ENCODE data around the gene GRXCR2.
"Not testable (repeated sequence)": the region's sequence is repeated elsewhere in the genome, so short reads cannot be mapped to it uniquely, and the experiment has no call there.

Gene GRXCR2, protein sequence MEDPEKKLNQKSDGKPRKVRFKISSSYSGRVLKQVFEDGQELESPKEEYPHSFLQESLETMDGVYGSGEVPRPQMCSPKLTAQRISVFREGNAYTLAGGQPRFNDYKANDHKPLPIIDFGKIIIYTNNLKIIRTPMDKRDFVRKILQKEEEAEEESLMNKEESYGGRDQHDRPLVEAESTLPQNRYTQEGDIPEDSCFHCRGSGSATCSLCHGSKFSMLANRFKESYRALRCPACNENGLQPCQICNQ

DNA sequence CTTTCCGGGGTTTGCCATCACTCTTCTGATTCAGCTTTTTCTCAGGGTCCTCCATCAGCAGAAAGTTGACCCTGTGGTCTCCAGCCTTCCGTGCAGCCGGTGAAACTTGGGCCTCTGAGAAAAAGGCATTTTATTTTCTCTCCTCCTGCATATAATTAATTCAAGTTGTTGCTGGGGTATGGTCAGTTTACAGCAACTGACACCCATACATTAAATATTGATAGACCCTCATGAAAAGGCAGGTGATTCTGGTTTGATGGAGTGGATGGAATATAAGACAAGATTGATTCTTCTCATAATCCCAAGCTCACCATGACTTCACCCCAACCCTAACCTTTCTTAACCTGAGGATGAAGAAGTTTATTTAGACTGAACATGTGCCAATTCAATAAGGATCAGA, at the start of gene GRXCR2:
GRXCR2 (minus strand) TSS at position 101 of the 400 bp plus-strand sequence; CDS start at position 55, 46 bp downstream.
- DNase-seq, result no peak

DNA sequence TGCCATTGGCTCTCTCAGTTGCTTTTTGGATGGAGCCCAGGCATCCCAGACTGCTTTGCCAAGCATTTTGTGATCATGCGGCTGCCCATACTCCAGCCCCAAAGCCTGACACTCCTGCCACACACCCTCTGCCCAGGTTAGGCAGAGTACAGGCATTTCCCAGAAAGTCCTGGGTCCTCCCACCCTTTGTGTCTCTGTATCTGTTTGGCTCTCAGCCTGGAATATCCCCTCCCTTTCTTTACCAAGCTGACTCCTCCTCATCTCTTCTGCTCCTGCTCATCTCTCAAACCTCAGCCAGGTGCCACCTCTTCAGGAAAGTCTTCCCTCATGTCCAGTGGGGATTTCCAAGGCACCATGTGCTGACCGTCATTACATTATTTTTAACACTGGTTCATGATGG, 49.2 kb upstream of the GRXCR2 start:
- DNase-seq, result no peak

DNA sequence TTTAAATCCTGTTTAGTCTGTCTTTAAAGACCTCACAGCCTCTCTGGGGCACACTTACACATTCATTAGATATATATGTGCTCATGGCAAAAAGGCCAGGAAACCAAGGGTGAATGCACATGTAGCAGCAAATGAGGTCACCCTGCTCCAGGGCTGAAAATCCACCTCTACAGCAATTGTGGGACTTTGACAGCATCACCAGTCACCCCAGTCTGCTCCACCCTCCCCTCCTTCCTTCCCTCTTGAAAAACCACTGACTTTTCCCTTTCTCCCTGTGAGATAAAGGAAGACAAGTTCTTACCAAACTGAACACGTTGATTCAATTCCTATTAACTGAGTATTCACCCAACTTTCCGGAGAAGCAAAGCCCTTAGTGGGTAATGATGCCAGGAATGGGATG, 48.4 kb upstream of the GRXCR2 start:
- DNase-seq, result no peak

DNA sequence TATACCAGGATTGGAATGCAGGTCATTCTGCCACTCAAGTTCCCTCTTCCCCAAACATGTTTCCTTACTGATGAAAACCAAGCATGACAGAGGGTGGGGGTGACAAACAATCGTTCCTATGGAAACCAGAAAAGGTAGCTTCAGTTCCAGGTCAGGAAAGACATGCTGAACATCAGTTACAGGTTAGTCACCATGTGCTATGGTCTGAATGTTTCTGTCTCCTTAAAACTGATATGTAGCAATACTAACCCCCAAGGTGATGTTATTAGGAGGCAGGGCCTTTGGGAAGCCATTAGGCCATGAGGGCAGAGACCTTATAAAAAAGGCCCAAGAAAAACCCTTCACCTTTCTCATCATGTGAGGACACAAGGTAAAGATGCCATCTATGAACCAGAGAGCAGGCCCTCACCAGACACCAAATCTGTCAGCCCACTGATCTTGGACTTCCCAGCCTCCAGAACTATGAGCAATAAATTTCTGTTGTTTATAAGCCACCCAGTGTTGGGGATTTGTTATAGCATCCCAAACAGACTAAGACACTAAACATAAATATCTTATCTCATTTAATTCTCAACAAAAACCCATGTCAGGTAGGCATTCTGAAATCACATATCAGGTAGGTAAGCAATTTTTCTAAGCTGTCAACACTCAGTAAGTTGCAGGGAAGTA, 47.9 kb upstream of the GRXCR2 start:
- DNase-seq, result no peak

DNA sequence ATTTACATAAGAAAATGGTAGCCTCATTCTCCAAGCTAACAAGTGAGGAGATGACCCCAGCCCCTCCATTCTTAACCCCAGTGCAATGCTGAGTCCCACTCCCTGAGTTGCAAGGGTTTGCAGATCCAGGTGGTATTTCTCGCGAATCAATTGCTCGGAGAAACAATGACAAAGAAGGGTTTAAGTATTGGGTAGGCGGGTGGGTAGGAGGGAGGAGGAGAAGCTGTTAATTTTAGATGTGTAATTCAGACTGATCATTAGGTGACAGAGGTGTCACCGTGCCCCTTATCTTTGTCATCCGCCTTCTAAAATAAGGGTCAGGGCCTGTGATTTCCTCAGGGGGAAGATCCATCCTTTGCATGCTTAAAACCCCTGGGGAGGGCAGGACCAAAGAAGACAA, 46.6 kb upstream of the GRXCR2 start:
- DNase-seq, result no peak

DNA sequence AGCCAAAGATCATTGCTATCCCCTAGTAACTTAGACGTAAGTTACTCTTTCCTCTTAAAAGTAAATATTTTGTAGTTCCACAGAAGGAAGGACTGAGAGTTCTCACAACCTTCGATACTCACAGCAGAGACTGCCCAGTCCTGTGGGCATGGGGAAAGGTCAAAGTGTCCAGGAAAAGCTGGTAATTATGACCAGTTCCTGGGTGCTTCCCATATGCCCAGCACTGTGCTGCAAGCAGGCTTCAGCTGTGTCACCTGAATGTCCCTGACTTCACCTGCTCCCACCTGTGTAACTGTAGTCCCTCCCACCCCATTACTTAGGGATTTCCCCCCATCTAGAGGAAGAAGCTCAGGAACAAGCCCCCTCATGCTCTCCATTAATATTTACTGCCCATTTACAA, 45.6 kb upstream of the GRXCR2 start:
- no peak for DNase-seq

DNA sequence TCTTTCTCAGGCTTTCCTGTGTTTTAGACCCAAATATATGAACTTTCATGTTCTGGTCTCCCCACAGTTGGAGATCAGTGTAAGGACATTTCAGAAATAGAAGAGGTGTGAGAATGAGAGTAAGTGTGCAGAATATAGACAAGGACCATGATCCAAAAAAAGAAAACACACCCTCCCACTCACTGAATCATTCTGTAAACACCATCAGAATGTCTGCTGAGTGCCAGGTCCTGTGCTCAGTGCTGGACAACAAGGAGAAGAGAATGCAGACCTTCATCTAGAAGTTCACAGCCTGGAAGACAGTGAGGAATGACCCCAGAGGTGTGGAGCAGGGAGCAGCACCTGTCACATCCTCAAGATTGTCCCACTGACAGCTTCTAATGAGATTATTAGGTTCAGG, 44.5 kb upstream of the GRXCR2 start:
- DNase-seq, result no peak

DNA sequence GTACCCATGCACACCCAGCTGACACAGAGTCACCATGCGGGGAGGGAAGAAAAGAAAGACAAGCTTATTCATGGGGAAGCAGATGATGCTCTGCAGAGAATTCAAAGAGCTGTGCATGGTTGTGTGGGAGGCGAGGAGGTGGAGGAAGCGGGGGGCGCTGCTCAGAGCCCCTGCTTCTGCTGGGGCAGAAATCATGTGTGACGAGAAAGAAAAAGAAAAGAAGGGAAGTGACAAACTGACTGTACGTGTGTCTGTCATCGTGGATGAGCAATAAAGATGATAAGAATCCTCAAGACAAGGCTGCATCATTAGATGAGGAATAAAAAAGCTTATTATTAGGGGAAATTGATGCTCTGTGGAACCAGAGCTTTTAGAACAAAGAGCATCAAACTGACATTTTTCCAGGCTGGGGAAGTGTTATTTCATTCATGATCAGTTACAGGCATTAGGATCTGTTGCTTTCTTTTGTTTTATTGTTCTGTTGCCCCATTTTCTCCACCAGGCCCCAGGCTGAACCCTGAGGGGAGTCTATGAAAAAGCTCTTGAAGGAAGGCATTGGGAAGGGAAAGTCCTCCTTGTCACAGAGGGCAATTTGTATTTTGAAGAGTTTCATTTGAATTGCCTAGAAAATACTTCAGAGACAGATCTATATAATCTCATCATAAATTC, 43.3 kb upstream of the GRXCR2 start:
- DNase-seq, result no peak

DNA sequence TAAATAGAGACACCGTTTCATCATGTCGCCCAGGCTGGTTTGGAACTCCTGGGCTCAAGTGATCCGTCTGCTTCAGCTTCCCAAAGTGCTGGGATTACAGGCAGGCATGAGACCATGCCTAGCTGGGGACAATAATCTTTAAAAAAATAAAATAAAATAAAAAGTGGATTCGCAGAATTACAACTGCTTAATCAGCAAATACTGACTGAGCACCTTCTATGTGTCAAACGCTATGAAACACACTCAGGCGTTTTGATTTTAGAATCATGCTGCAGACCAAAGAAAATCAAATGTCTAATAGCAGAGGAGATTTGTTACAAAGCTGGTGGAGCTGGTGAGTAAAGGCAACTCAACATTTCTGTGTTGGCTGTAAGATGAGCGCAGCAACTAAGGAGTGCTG, 40.9 kb upstream of the GRXCR2 start:
- no peak for DNase-seq

DNA sequence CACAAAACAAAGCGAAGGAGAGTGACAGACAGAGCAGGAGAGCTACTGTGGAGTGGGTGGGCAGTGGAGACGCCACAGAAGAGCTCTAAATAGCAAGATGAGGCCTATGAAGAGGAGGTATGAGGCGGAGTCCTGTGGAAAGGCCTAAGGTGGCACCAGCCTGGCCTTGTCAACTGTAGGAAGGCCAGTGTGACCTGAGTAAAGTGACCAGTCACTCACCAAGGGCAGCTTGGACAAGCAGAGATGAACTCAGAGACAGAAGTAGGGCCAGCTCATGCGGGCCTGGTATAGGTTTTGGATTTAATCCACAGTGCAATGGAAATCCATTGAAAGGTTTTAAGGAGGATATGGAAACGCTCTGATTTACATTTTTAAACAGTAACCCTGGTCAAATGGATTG, 39.8 kb upstream of the GRXCR2 start:
- DNase-seq, result no peak

DNA sequence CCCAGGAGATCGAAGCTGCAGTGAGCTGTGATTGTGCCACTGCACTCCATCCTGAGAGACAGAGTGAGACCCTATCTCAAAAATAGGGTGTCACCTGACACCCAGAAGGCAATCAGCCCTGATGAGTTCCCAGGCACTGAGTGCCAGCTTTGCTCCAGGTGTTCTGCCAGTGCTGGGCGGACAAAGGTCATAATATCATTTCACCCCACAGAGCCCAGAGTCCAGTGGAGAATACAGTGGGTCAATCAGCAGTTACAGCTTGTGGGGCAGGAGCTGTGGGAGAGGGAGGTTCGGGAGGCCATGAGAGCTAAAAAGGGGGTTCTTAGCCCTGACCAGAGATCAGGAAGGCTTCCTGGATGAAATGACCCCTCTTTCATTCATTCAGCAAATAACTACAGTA, 39.2 kb upstream of the GRXCR2 start:
- DNase-seq, result no peak

DNA sequence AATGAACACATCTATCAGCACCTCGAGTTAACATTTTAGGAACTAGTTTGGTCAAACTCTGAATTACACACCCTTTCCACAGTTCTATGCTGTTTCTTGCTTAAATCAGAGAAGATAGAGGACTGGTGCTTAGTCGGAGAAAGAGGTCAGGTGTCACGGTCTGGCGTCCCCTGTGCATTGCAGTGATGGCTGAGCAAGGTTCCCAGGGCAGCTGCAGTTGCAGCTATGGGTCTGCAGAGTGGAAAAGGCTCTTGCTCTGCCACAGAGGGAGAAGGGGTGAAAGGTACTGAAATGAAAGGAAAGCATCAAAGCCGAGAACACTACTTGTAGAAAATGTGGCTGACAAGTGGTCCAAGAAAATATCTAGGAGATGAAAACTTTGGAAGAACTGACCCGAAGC, 38.4 kb upstream of the GRXCR2 start:
- no peak for DNase-seq

DNA sequence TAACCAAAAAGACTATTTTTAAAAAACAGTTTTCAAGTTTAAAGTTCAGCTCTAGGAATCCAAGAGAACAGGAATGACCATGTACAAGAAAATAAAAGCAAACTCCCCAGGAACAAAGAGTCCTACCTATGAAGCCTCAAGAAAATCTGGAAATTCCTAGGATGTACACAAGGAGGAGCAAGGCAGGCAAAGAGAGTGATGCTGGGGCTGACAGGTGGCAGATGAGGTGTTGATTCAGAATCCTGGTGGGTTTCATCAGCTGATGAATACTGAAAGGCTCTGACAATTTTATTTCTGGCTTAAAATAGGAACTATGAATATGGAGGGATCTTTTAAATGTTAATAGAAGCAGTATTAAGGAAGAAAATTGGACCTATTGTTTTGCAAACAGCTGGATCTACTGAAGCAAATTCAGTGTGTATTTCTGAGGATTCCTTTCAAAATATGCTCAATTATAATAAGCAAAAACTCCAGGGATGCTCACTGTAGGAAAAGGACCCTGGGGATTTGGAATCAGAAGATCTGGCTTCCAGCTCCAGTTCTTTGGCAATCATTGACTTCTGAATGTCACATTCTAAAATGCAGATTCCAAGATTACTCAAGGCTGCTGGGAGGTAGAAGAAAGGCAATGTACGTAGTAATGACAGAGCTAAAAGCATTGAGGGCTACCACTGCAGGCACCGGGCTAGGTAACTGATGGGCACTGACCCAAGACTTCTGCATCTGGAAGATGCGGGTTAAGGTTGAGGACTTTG, 35.6 kb upstream of the GRXCR2 start:
- DNase-seq, result no peak

DNA sequence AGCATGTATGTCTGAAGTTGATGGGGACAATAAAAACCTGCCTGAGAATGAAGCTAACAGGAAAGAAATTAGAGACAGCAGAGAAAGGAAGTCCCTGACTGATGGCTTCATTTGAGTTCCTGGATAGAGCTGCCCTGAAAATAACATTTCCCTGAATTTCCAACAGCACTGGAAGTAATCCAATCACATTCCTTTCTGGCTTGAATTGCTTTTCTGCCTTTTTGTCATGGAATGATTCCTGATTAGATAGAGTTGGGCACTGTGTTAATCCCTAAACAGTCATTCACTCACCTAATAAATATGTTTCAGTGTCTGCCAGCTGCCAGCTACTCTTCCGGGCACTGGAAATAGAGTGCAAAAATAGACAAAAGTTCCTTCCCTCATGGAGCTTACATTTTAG, 33.6 kb upstream of the GRXCR2 start:
- DNase-seq, result no peak

DNA sequence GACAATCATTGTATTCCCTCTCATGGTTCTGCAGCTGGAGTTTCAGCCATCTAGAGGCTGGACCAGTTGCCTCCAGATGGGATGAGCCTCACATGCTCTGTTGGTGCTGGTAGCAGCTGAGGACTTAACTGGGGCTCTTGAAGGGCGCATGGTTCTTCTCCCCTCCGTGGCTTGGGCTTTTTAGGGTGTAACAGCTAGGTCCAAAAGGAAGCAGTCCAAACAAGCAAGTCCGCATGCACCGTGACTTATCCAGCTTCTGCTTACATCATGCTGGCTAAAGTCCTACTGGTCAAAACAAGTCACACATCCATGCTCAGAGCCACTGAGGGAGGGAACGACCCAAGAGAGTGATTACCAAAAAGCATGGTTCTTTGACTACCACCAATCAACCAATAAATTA, 31.9 kb upstream of the GRXCR2 start:
- DNase-seq, result no peak

DNA sequence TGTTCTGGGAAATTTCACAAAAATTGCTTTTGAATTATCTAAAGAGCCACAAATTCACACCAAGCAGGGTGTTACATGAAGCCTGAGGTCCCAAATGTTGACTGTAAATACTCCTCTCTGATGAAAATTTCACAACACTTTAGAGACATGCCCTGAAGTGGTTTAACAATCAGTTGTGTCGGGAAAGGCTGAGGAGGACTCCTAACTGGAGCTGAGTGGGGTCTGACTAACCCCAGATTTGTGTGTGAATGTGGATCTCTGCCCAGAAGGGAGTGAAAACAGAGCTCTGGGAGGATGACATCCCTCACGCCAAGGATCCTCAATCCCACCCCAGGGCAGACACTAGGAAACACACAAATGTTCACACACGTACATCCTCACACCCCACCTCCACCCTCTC, 31.1 kb upstream of the GRXCR2 start:
- DNase-seq, result no peak

DNA sequence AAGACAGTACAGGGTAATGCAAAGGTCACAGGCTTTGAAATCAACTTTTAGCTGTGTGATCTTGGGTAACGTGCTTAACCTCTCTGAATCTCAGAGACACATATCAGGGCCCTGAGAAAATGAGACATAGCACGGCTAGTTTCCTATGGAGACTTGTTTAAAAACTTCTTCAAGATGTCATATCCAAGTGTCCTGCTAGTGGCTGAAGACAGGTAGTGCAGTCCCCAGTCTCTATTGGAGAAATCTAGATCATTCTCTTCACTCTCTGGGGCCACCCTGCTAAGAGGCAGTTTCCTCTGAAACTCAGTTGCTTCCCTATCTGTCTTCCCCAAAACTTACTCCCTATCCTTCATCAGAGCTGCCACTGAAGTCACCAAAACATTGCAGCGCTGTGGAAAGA, 30.3 kb upstream of the GRXCR2 start:
- no peak for DNase-seq

DNA sequence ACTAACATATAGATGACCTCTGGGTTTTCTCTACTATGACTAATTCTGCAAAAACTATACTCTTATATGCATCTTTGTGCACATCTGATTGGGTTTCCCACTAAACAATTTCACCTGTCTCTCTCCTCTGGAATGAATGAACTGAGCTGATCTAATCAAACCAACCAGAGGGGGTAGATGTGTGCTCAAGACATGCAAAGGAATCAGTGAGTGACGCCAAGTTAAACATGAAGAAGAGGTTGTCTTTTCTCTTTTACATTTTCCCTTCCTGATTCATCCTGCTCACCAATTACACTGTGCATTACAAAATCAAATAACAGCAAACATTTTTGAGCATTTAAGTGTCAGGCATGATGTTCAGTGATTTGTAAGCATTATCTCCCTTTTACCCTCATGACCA, 29.6 kb upstream of the GRXCR2 start:
- no peak for DNase-seq

DNA sequence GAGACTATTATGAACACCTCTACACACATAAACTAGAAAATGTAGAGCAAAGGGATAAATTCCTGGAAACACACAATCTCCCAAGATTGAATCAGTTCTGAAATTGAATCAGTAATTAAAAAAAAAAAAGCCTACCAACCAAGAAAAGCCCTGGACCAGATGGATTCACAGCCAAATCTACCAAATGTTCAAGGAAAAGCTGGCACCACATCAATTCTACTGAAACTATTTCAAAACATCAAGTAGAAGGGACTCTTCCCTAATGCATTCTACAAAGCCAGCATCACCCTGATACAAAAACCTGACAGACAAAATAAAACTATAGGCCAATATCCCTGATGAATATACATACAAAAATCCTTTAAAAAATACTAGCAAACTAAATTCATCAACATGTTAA, 25.4 kb upstream of the GRXCR2 start:
- no peak for DNase-seq

DNA sequence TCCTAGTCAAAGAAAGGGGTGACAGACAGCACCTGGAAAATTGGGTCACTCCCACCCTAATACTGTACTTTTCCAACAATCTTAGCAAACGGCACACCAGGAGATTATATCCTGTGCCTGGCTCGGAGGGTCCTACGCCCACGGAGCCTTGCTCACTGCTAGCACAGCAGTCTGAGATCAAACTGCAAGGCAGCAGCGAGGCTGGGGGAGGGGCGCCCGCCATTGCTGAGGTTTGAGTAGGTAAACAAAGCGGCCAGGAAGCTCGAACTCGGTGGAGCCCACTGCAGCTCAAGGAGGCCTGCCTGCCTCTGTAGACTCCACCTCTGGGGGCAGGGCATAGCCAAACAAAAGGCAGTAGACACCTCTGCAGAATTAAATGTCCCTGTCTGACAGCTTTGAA, 18.6 kb upstream of the GRXCR2 start:
- DNase-seq, result not testable (repeated sequence)

DNA sequence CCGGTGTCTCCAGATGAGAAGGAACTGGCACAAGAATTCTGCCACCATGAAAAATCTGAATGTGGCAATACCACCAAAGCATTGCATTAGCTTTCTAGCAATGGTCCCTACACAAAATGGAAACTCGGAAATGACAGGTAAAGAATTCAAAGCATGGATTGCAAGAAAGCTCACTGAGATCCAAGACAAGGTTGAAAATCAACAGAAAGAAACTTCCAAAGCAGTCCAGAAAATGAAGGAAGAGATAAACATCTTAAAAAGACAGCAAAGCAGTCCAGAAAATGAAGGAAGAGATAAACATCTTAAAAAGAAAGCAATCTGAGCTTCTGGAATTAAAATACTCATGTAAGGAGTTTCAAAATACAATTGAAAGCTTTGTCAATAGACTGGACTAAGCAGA, 16.8 kb upstream of the GRXCR2 start:
- no peak for DNase-seq

DNA sequence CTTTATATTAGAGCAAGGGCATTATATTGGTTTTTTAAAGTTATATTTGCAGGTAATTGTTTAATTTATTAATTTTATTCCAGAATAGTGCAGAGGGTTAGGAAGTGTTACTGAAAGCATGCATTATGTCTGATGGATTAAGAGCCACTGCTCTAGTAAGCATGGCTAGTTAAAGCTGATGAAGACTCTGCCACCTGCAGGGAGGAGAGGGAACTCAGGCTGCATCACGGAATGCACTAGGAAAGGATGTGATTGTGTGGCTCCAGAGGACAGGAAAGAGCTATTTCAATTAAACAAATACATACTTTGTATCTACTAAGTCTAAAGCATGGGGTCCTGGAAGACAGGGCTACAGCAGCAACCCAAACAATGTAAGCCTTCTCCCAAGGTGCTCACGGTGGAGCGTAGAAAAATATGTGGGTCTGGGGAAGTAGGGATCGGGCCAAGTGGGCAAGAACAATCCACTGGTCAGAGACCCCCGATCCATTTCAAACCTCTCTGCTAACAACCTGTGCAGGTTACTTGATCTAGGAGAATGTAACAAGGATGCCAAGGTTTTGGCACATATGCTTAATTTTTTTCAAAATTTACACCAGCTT, 15.3 kb upstream of the GRXCR2 start:
- DNase-seq, result no peak

DNA sequence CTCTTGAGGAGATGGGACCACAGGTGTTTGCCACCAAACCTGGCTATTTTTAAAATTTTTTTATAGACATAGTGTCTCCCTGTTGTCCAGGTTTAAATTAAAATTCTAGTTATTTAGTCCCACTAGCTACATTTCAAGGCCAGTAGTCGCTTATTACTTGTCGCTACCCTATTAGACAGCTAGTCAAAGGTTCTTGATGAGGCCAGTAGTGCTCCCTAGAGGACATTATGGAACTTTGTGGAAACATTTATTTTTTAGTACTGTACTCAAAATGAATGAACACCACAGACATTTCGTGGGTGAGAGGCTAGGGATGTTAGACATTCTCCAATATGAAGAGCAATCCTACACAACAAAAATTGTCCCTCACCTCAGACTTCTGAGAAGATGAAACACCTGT, 14.4 kb upstream of the GRXCR2 start:
- no peak for DNase-seq

All from NCI-H2107 (cell line).